Ureter (tissue), 1 donor: ENCODE measurements around the gene IFRD1. TPM values are rescaled to one million over a fixed set of nuclear protein-coding genes. Genes with fewer than 3 reads are reported as not detected.
"Not testable (repeated sequence)": the region's sequence is repeated elsewhere in the genome, so short reads cannot be mapped to it uniquely, and the experiment has no call there.

Experiments used
- DNase-seq: peaks from one replicate; pipeline ENCODE4 v3.0.0-alpha.2; 2020; ENCODE audit warnings: low spot score
- total RNA-seq: library from RNA; stranded (reverse); gene quantifications from one replicate; pipeline ENCODE4 v1.2.4, GENCODE V29; 2023
- donor health status: DM: yes; HTN: yes; CAD: no.

Gene IFRD1
- total RNA-seq, 1 donor from 2014 or later: 41.4 TPM

GRCh38 chr7:112442210-112442609 lies 8.1 kb upstream of the IFRD1 start:
- no peak for DNase-seq

- no peak for DNase-seq
Observed at GRCh38 chr7:112444505-112444904, 5.8 kb upstream of the IFRD1 start.

GRCh38 chr7:112446431-112446830 lies 3.8 kb upstream of the IFRD1 start:
- DNase-seq: no peak

GRCh38 chr7:112447406-112447805 lies 2.9 kb upstream of the IFRD1 start:
- DNase-seq: no peak

GRCh38 chr7:112448381-112448780 lies 1.9 kb upstream of the IFRD1 start:
- DNase-seq: no peak

GRCh38 chr7:112448891-112449290 lies 1.4 kb upstream of the IFRD1 start:
- DNase-seq: no peak

- no peak for DNase-seq
Observed at GRCh38 chr7:112449353-112449752, 907 bp upstream of the IFRD1 start.

- peak; percentile 96 for DNase-seq
Observed at GRCh38 chr7:112450807-112451761, 824 bp downstream of the IFRD1 start.

GRCh38 chr7:112452102-112452888 lies 2.0 kb downstream of the IFRD1 start:
- DNase-seq: no peak

- no peak for DNase-seq
Observed at GRCh38 chr7:112453505-112454171, 3.4 kb downstream of the IFRD1 start.

- not testable (repeated sequence) for DNase-seq
Observed at GRCh38 chr7:112454191-112454590, 3.9 kb downstream of the IFRD1 start.

GRCh38 chr7:112459645-112460044 lies 9.4 kb downstream of the IFRD1 start:
- DNase-seq: no peak

- DNase-seq: peak; percentile 69
Observed at GRCh38 chr7:112462236-112462635, 12.0 kb downstream of the IFRD1 start.

GRCh38 chr7:112467867-112468266 lies 17.6 kb downstream of the IFRD1 start:
- no peak for DNase-seq

GRCh38 chr7:112470194-112470593 lies 19.9 kb downstream of the IFRD1 start:
- no peak for DNase-seq

GRCh38 chr7:112476390-112477052 lies 26.3 kb downstream of the IFRD1 start:
- no peak for DNase-seq

- no peak for DNase-seq
Observed at GRCh38 chr7:112481121-112481736, 31.0 kb downstream of the IFRD1 start.

GRCh38 chr7:112481833-112482670 lies 31.8 kb downstream of the IFRD1 start:
- peak; percentile 57 for DNase-seq

GRCh38 chr7:112484671-112485167 lies 34.5 kb downstream of the IFRD1 start:
- DNase-seq: no peak

- DNase-seq: no peak
Observed at GRCh38 chr7:112485766-112486165, 35.5 kb downstream of the IFRD1 start.
